Superior temporal gyrus (tissue), 1 donor: Measurements from ENCODE around the gene NLN.
"Not testable (repeated sequence)": the region's sequence is repeated elsewhere in the genome, so short reads cannot be mapped to it uniquely, and the experiment has no call there.

Experiments used
- DNase-seq: peaks from one replicate; pipeline ENCODE4 v3.0.0-alpha.2; 2016; ENCODE audit errors: extremely low spot score

The NLN gene

GRCh38 chr5:65732046-65732445 is 10.0 kb downstream of the NLN start:
- not testable (repeated sequence) for DNase-seq

- DNase-seq = not testable (repeated sequence)
Measured at GRCh38 chr5:65734196-65734775, 12.3 kb downstream of the NLN start.

GRCh38 chr5:65734921-65735320 is 12.9 kb downstream of the NLN start:
- DNase-seq = no peak

- DNase-seq = no peak
Measured at GRCh38 chr5:65736011-65736410, 14.0 kb downstream of the NLN start.

- DNase-seq = no peak
Measured at GRCh38 chr5:65737842-65738241, 15.8 kb downstream of the NLN start.

- no peak for DNase-seq
Measured at GRCh38 chr5:65738305-65738704, 16.3 kb downstream of the NLN start.

- no peak for DNase-seq
Measured at GRCh38 chr5:65739162-65739561, 17.2 kb downstream of the NLN start.

GRCh38 chr5:65742565-65743231 is 20.7 kb downstream of the NLN start:
- DNase-seq = peak; percentile 76

GRCh38 chr5:65749221-65749844 is 27.3 kb downstream of the NLN start:
- no peak for DNase-seq

GRCh38 chr5:65749956-65750355 is 28.0 kb downstream of the NLN start:
- no peak for DNase-seq

GRCh38 chr5:65750938-65751337 is 28.9 kb downstream of the NLN start:
- DNase-seq = no peak

GRCh38 chr5:65753189-65753588 is 31.2 kb downstream of the NLN start:
- DNase-seq = no peak

GRCh38 chr5:65758546-65759144 is 36.6 kb downstream of the NLN start:
- no peak for DNase-seq

GRCh38 chr5:65760504-65761275 is 38.7 kb downstream of the NLN start:
- DNase-seq = peak; percentile 92

- DNase-seq = no peak
Measured at GRCh38 chr5:65762234-65762633, 40.2 kb downstream of the NLN start.

GRCh38 chr5:65765582-65765981 is 43.6 kb downstream of the NLN start:
- DNase-seq = no peak

- no peak for DNase-seq
Measured at GRCh38 chr5:65766175-65766574, 44.2 kb downstream of the NLN start.

- no peak for DNase-seq
Measured at GRCh38 chr5:65766781-65767180, 44.8 kb downstream of the NLN start.

- no peak for DNase-seq
Measured at GRCh38 chr5:65767565-65767964, 45.6 kb downstream of the NLN start.

- DNase-seq = no peak
Measured at GRCh38 chr5:65768723-65769346, 46.8 kb downstream of the NLN start.

- DNase-seq = no peak
Measured at GRCh38 chr5:65769539-65769938, 47.5 kb downstream of the NLN start.

GRCh38 chr5:65771266-65771665 is 49.3 kb downstream of the NLN start:
- DNase-seq = no peak
